K562 (cell line): ENCODE data around the gene CSDE1. TPM values are rescaled to one million over a fixed set of nuclear protein-coding genes. Genes with fewer than 3 reads are reported as not detected.

Experiments
- ARNT ChIP-seq, 2 experiments: fragments of 450-650 bp; IDR thresholded peaks; 2 replicates each; pipeline ENCODE4 v1.6.1; 2016; ENCODE audit warnings: mild to moderate bottlenecking in 1 of 2
- BDP1 ChIP-seq: IDR thresholded peaks from 3 replicates; pipeline ENCODE4 v1.6.1; 2011; ENCODE audit not compliant: insufficient read length, insufficient read depth
- BRF1 ChIP-seq: IDR thresholded peaks from 3 replicates; pipeline ENCODE4 v1.6.1; 2011; ENCODE audit warnings: borderline replicate concordance, mild to moderate bottlenecking; ENCODE audit not compliant: insufficient read length; ENCODE audit errors: extremely low read depth
- CBFA2T2 ChIP-seq: fragments of 450-650 bp; conservative IDR thresholded peaks from 2 replicates; pipeline ENCODE4 v1.6.1; 2017; ENCODE audit warnings: mild to moderate bottlenecking
- CBX3 ChIP-seq, 2 experiments: IDR thresholded peaks; 1 replicate in 1 of 2; 2 replicates in 1 of 2; pipeline ENCODE4 v1.6.1; 2012; ENCODE audit warnings: inconsistent platforms in 2 of 2, low read length in 2 of 2, borderline replicate concordance in 1 of 2, control low read depth in 1 of 2
- CCNT2 ChIP-seq: IDR thresholded peaks from 2 replicates; pipeline ENCODE4 v1.6.1; 2011; ENCODE audit warnings: borderline replicate concordance, low read depth, mild to moderate bottlenecking, moderate library complexity, mixed read lengths, low read length; ENCODE audit not compliant: insufficient read length; ENCODE audit errors: extremely low read depth
- DPF2 ChIP-seq: fragments of 450-650 bp; IDR thresholded peaks from 2 replicates; pipeline ENCODE4 v1.6.1; 2016
- ELF4 ChIP-seq: fragments of 450-650 bp; formaldehyde crosslinking; IDR thresholded peaks from 2 replicates; pipeline ENCODE4 v1.4.0; 2022; ENCODE audit warnings: missing genetic modification characterization
- FOXK2 ChIP-seq, 2 experiments: fragments of 450-650 bp; IDR thresholded peaks in 1 of 2; conservative IDR thresholded peaks in 1 of 2; 2 replicates each; pipeline ENCODE4 v1.6.1; 2016; ENCODE audit warnings: low read depth in 2 of 2, mild to moderate bottlenecking in 1 of 2
- JUND ChIP-seq, 2 experiments: IDR thresholded peaks; 2 replicates in 1 of 2; 3 replicates in 1 of 2; pipeline ENCODE4 v1.6.1; 2011; ENCODE audit warnings: borderline replicate concordance in 2 of 2, low read depth in 2 of 2, low read length in 2 of 2, improper control_type of control experiment in 1 of 2, missing biosample characterization in 1 of 2, missing genetic modification characterization in 1 of 2, missing genetic modification reagents in 1 of 2
- MCM2 ChIP-seq: fragments of 450-650 bp; IDR thresholded peaks from 2 replicates; pipeline ENCODE4 v1.6.1; 2017; ENCODE audit warnings: low read depth, mild to moderate bottlenecking
- PCBP2 ChIP-seq: fragments of 200-400 bp; formaldehyde crosslinking; IDR thresholded peaks from 2 replicates; pipeline ENCODE4 v1.6.1; 2018; ENCODE audit warnings: low read length, low read depth, mild to moderate bottlenecking, moderate library complexity; ENCODE audit not compliant: poor library complexity, severe bottlenecking
- PHB ChIP-seq: fragments of 250-450 bp; sonication (Bioruptor Pico); IDR thresholded peaks from 2 replicates; pipeline ENCODE4 v1.5.0; 2021
- PHF8 ChIP-seq: fragments of 200-600 bp; sonication (generic); IDR thresholded peaks from 2 replicates; pipeline ENCODE4 v1.6.1; 2012; ENCODE audit warnings: mixed run types, mild to moderate bottlenecking, inconsistent platforms, low read length, moderate library complexity, borderline replicate concordance
- PHTF2 ChIP-seq: fragments of 250-450 bp; sonication (Bioruptor Pico); IDR thresholded peaks from 2 replicates; pipeline ENCODE4 v1.5.0; 2021; ENCODE audit warnings: mild to moderate bottlenecking
- PPARD ChIP-seq: fragments of 250-450 bp; sonication (Bioruptor Pico); IDR thresholded peaks from 2 replicates; pipeline ENCODE4 v1.8.0; 2022; ENCODE audit warnings: inconsistent platforms, mild to moderate bottlenecking, moderate library complexity
- TFE3 ChIP-seq: fragments of 450-650 bp; formaldehyde crosslinking; IDR thresholded peaks from 2 replicates; pipeline ENCODE4 v1.4.0; 2020; ENCODE audit warnings: mild to moderate bottlenecking, mixed read lengths
- VEZF1 ChIP-seq: fragments of 200-800 bp; sonication (Bioruptor generic); IDR thresholded peaks from 2 replicates; pipeline ENCODE4 v1.6.1; 2017; ENCODE audit warnings: missing genetic modification characterization, missing compliant biosample characterization
- WHSC1 ChIP-seq: IDR thresholded peaks from one replicate; pipeline ENCODE4 v1.6.1; 2012; ENCODE audit warnings: low read length, control low read depth, inconsistent platforms
- ZBTB7A ChIP-seq: IDR thresholded peaks from 2 replicates; pipeline ENCODE4 v1.6.1; 2011; ENCODE audit warnings: low read depth, mild to moderate bottlenecking, low read length, moderate library complexity, borderline replicate concordance; ENCODE audit not compliant: control insufficient read depth
- ZNF124 ChIP-seq: sonication (generic); formaldehyde crosslinking; IDR thresholded peaks from 2 replicates; pipeline ENCODE4 v1.8.1; 2022; ENCODE audit warnings: missing genetic modification reagents
- polyA plus RNA-seq, 8 experiments: library from polyadenylated mRNA; depleted of rRNA in 4 of 8; stranded (reverse) in 5 of 8; unstranded in 3 of 8; fragments of >200 nt; fragmentation: Nextera tagmentation in 2 of 8; fragmentation: Illumina TruSeq in 1 of 8; extraction: Ambion mirVana in 2 of 8; extraction: Trizol in 1 of 8; gene quantifications; 2 replicates each; pipeline versions ENCODE4 v1.2.1 to v1.2.3, GENCODE V29; 2011 to 2014; ENCODE audit warnings: inconsistent platforms in 1 of 8, missing spikeins in 1 of 8
- total RNA-seq, 7 experiments: library from RNA; depleted of rRNA in 6 of 7; stranded (reverse); fragments of >200 nt in 6 of 7; fragmentation: Illumina TruSeq in 2 of 7; extraction: Trizol in 2 of 7; gene quantifications; 2 replicates each; pipeline versions ENCODE4 v1.2.1 to v1.2.3, GENCODE V29; 2011 to 2021; ENCODE audit warnings: low replicate concordance in 1 of 7

Gene CSDE1
- total and polyA plus RNA-seq, 9 of the 15 experiments (the other 6 are each of a cell fraction or from before 2014, with no cell fraction given): 174 to 538 (median 403) TPM

- TF ChIP-seq PHTF2 (CRISPR knock-in tag) (0 out of 2 replicates have a peak, but pooled peaks have one; percentile 63), PCBP2 (no peak), ELF4 (CRISPR knock-in tag) (peak; percentile 48), PHF8 (peak; percentile 96), DPF2 (peak; percentile 82), CCNT2 (peak; percentile 98), TFE3 (CRISPR knock-in tag) (peak; percentile 72), ZNF124 (CRISPR knock-in tag) (no peak), CBX3 (IDR thresholded peaks at IDR 0.05; ENCODE audit: borderline replicate concordance in 1 of 2, low read length in 2 of 2) (peak in 1 of 2 experiments; percentile 53; a peak in 2 of 3 replicates), PPARD (CRISPR knock-in tag) (no peak), BRF1 (no peak), JUND (IDR thresholded peaks at IDR 0.05; ENCODE audit: borderline replicate concordance, low read depth, low read length) (peak; percentile 71), JUND (tag; IDR thresholded peaks at IDR 0.05; ENCODE audit: borderline replicate concordance, low read depth, low read length) (no peak; the same call in 2 of the 3 replicates), VEZF1 (peak; percentile 98), MCM2 (no peak), FOXK2 (conservative IDR thresholded peaks at IDR 0.05 in 1 of 2, IDR thresholded peaks at IDR 0.05 in 1 of 2; ENCODE audit: low read depth in 2 of 2) (peak; percentile 94 to 95), WHSC1 (no peak), PHB (CRISPR knock-in tag) (no peak), BDP1 (no peak), ARNT (IDR thresholded peaks at IDR 0.05) (peak in 1 of 2 experiments; percentile 66; a peak in 1 of 4 replicates), CBFA2T2 (peak; percentile 58; the same call in 1 of the 2 replicates), ZBTB7A (peak; percentile 94)
These were observed 41.2 kb downstream of the CSDE1 start, which contains the start of gene NRAS (continued) for GRCh38 chr1:114716304-114717170.
